ENCODE data around the gene FGF11. TPM values are rescaled to one million over a fixed set of nuclear protein-coding genes. Genes with fewer than 3 reads are reported as not detected.
A peak's percentile ranks its signal among the peaks of the same experiment; 100 is the strongest.

The FGF11 gene
- total RNA-seq, 6 experiments from 2014 or later, result 0.10 to 0.31 (median 0.24) TPM; not detected in 3

DNA sequence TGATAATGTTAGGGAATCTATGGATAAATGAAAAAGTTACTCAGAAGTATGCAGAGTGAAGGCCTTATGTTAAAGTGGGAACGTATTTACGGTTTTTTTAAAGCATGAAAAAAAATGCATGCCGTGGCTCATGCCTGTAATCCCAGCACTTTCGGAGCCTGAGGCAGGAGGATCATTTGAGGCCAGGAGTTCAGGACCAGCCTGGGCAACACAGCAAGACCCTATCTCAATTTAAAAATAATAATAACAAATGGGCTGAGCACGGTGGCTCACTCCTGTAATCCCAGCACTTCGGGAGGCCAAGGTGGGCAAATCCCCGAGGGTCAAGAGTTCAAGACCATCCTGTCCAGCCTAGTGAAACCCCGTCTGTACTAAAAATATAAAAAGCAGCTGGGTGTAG lies 50.8 kb downstream of the FGF11 start:
- Mint-ChIP-seq H3K4me3 (no peak overlapping the region), H3K27me3 (ENCODE audit: insufficient read depth) (peaks cover 4% of the 10 kb centered on the region), H3K9me3 (no peaks in the 10 kb centered on the region), H3K36me3 (ENCODE audit: low read depth) (peaks cover 21% of the 10 kb centered on the region), H3K27ac (no peak overlapping the region), H3K4me1 (ENCODE audit: low read depth) (peaks cover 72% of the 10 kb centered on the region)
- TF ChIP-seq CTCF (IDR thresholded peaks at IDR 0.05), result no peak
- DNase-seq, result no peak

DNA sequence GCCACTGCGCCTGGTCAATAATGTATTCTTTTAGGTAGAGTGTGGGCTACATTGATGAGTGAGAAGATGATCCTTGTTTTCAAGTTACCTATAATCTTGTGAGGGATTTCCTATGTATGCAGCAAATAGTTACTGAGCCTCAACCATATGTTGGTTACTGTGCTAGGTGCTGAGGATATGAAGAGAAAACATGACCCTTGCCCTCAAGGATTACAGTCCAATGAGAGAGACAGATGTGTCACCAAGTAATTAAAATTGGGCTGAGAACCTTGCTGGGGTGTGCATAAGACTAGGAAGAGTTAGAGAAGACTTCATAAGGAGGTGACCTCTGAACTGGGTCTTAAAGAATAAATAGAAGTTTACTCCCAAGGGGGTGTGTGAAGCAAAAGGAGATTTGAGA lies 52.3 kb downstream of the FGF11 start:
- no peak for TF ChIP-seq CTCF (IDR thresholded peaks at IDR 0.05)
- Mint-ChIP-seq H3K4me3 (no peak overlapping the region), H3K4me1 (ENCODE audit: low read depth) (peaks cover 61% of the 10 kb centered on the region), H3K27me3 (ENCODE audit: insufficient read depth) (peaks cover 3% of the 10 kb centered on the region), H3K27ac (peak overlapping the region; percentile 1; the same call in 1 of the 2 replicates), H3K36me3 (ENCODE audit: low read depth) (peaks cover 17% of the 10 kb centered on the region), H3K9me3 (no peaks in the 10 kb centered on the region)
- no peak for DNase-seq

- peaks cover 3% of the 10 kb centered on the region; the same call in 1 of the 2 replicates for H3K27me3 Mint-ChIP-seq (ENCODE audit: insufficient read depth)
- H3K9me3 Mint-ChIP-seq, result no peaks in the 10 kb centered on the region
- no peak for DNase-seq
- TF ChIP-seq CTCF (IDR thresholded peaks at IDR 0.05), result no peak
- H3K27ac Mint-ChIP-seq, result no peak overlapping the region
- H3K4me1 Mint-ChIP-seq (ENCODE audit: low read depth), result peaks cover 42% of the 10 kb centered on the region
- H3K4me3 Mint-ChIP-seq, result no peak overlapping the region
- peaks cover 19% of the 10 kb centered on the region for H3K36me3 Mint-ChIP-seq (ENCODE audit: low read depth)
These were observed 54.6 kb downstream of the FGF11 start for GRCh38 chr17:7493941-7494340.

Other genes starting within 250 kb of the FGF11 start
- 10 to 100 TPM; 27.8 to 34.3 (median 28.1) TPM for gene DLG4, start 219.7 kb upstream of the FGF11 start, total RNA-seq (2021; fragmentation: NEBNext Ultra II Directional; extraction: Animal tissue kit (Norgen Biotek cat#: 25700))
- gene ACADVL, start 219.6 kb upstream of the FGF11 start, total RNA-seq (2021; fragmentation: NEBNext Ultra II Directional; extraction: Animal tissue kit (Norgen Biotek cat#: 25700)), result 100 to 1,000 TPM; 378 to 463 (median 405) TPM
- 10 to 100 TPM; 24.9 to 29.1 (median 27.0) TPM for gene DVL2, start 205.0 kb upstream of the FGF11 start, total RNA-seq (2021; fragmentation: NEBNext Ultra II Directional; extraction: Animal tissue kit (Norgen Biotek cat#: 25700))
- gene PHF23, start 200.1 kb upstream of the FGF11 start, total RNA-seq (2021; fragmentation: NEBNext Ultra II Directional; extraction: Animal tissue kit (Norgen Biotek cat#: 25700)), result 10 to 100 TPM; 57.0 to 75.0 (median 68.2) TPM
- 100 to 1,000 TPM; 399 to 470 (median 426) TPM for gene GABARAP, start 197.1 kb upstream of the FGF11 start, total RNA-seq (2021; fragmentation: NEBNext Ultra II Directional; extraction: Animal tissue kit (Norgen Biotek cat#: 25700))
- 100 to 1,000 TPM; 127 to 168 (median 146) TPM for gene CTDNEP1, start 187.8 kb upstream of the FGF11 start, total RNA-seq (2021; fragmentation: NEBNext Ultra II Directional; extraction: Animal tissue kit (Norgen Biotek cat#: 25700))
- gene ELP5, start 187.3 kb upstream of the FGF11 start, total RNA-seq (2021; fragmentation: NEBNext Ultra II Directional; extraction: Animal tissue kit (Norgen Biotek cat#: 25700)), result 10 to 100 TPM; 28.7 to 36.1 (median 34.0) TPM
- 1 to 10 TPM in 4 of 6 experiments, under 1 TPM in 2; 0.43 to 3.0 (median 1.7) TPM for gene CLDN7, start 177.0 kb upstream of the FGF11 start, total RNA-seq (2021; fragmentation: NEBNext Ultra II Directional; extraction: Animal tissue kit (Norgen Biotek cat#: 25700))
- under 1 TPM in 5 of 6 experiments, not detected in 1; 0.07 to 0.09 (median 0.09) TPM for gene SLC2A4, start 157.8 kb upstream of the FGF11 start, total RNA-seq (2021; fragmentation: NEBNext Ultra II Directional; extraction: Animal tissue kit (Norgen Biotek cat#: 25700))
- gene YBX2, start 144.9 kb upstream of the FGF11 start, total RNA-seq (2021; fragmentation: NEBNext Ultra II Directional; extraction: Animal tissue kit (Norgen Biotek cat#: 25700)), result not detected
- gene EIF5A, start 131.9 kb upstream of the FGF11 start, total RNA-seq (2021; fragmentation: NEBNext Ultra II Directional; extraction: Animal tissue kit (Norgen Biotek cat#: 25700)), result 1,000 to 10,000 TPM; 1,011 to 1,116 (median 1,072) TPM
- gene GPS2, start 124.2 kb upstream of the FGF11 start, total RNA-seq (2021; fragmentation: NEBNext Ultra II Directional; extraction: Animal tissue kit (Norgen Biotek cat#: 25700)), result 10 to 100 TPM; 34.7 to 45.2 (median 40.7) TPM
- 10 to 100 TPM; 18.7 to 24.6 (median 20.4) TPM for gene NEURL4, start 110.2 kb upstream of the FGF11 start, total RNA-seq (2021; fragmentation: NEBNext Ultra II Directional; extraction: Animal tissue kit (Norgen Biotek cat#: 25700))
- 1 to 10 TPM; 3.2 to 6.4 (median 4.9) TPM for gene ACAP1, start 103.0 kb upstream of the FGF11 start, total RNA-seq (2021; fragmentation: NEBNext Ultra II Directional; extraction: Animal tissue kit (Norgen Biotek cat#: 25700))
- 10 to 100 TPM; 11.2 to 14.5 (median 12.6) TPM for gene KCTD11, start 87.3 kb upstream of the FGF11 start, total RNA-seq (2021; fragmentation: NEBNext Ultra II Directional; extraction: Animal tissue kit (Norgen Biotek cat#: 25700))
- not detected for gene TMEM95, start 84.4 kb upstream of the FGF11 start, total RNA-seq (2021; fragmentation: NEBNext Ultra II Directional; extraction: Animal tissue kit (Norgen Biotek cat#: 25700))
- gene TNK1, start 58.4 kb upstream of the FGF11 start, total RNA-seq (2021; fragmentation: NEBNext Ultra II Directional; extraction: Animal tissue kit (Norgen Biotek cat#: 25700)), result under 1 TPM; 0.20 to 0.41 (median 0.26) TPM
- 100 to 1,000 TPM in 1 of 6 experiments, 10 to 100 TPM in 5; 85.6 to 114 (median 98.5) TPM for gene PLSCR3, start 45.0 kb upstream of the FGF11 start, total RNA-seq (2021; fragmentation: NEBNext Ultra II Directional; extraction: Animal tissue kit (Norgen Biotek cat#: 25700))
- 10 to 100 TPM; 52.2 to 79.1 (median 72.3) TPM for gene TMEM256, start 35.4 kb upstream of the FGF11 start, total RNA-seq (2021; fragmentation: NEBNext Ultra II Directional; extraction: Animal tissue kit (Norgen Biotek cat#: 25700))
- 10 to 100 TPM; 41.3 to 57.3 (median 46.2) TPM for gene NLGN2, start 31.7 kb upstream of the FGF11 start, total RNA-seq (2021; fragmentation: NEBNext Ultra II Directional; extraction: Animal tissue kit (Norgen Biotek cat#: 25700))
- gene SPEM1, start 19.2 kb upstream of the FGF11 start, total RNA-seq (2021; fragmentation: NEBNext Ultra II Directional; extraction: Animal tissue kit (Norgen Biotek cat#: 25700)), result not detected
- not detected for gene SPEM2, start 13.9 kb upstream of the FGF11 start, total RNA-seq (2021; fragmentation: NEBNext Ultra II Directional; extraction: Animal tissue kit (Norgen Biotek cat#: 25700))
- not detected for gene SPEM3, start 10.7 kb upstream of the FGF11 start, total RNA-seq (2021; fragmentation: NEBNext Ultra II Directional; extraction: Animal tissue kit (Norgen Biotek cat#: 25700))
- gene TMEM102, start 4.1 kb upstream of the FGF11 start, total RNA-seq (2021; fragmentation: NEBNext Ultra II Directional; extraction: Animal tissue kit (Norgen Biotek cat#: 25700)), result 1 to 10 TPM; 2.2 to 2.9 (median 2.8) TPM
- 1 to 10 TPM; 2.0 to 2.8 (median 2.4) TPM for gene CHRNB1, start 5.5 kb downstream of the FGF11 start, total RNA-seq (2021; fragmentation: NEBNext Ultra II Directional; extraction: Animal tissue kit (Norgen Biotek cat#: 25700))
- 10 to 100 TPM; 62.7 to 75.9 (median 68.6) TPM for gene ZBTB4, start 40.1 kb downstream of the FGF11 start, total RNA-seq (2021; fragmentation: NEBNext Ultra II Directional; extraction: Animal tissue kit (Norgen Biotek cat#: 25700))
- not detected for gene SLC35G6, start 41.9 kb downstream of the FGF11 start, total RNA-seq (2021; fragmentation: NEBNext Ultra II Directional; extraction: Animal tissue kit (Norgen Biotek cat#: 25700))
- gene POLR2A, start 44.9 kb downstream of the FGF11 start, total RNA-seq (2021; fragmentation: NEBNext Ultra II Directional; extraction: Animal tissue kit (Norgen Biotek cat#: 25700)), result 100 to 1,000 TPM; 111 to 127 (median 118) TPM
- 10 to 100 TPM; 22.0 to 28.3 (median 25.4) TPM for gene TNFSF12, start 109.5 kb downstream of the FGF11 start, total RNA-seq (2021; fragmentation: NEBNext Ultra II Directional; extraction: Animal tissue kit (Norgen Biotek cat#: 25700))
- 1 to 10 TPM; 1.2 to 2.8 (median 1.5) TPM for gene TNFSF13, start 119.2 kb downstream of the FGF11 start, total RNA-seq (2021; fragmentation: NEBNext Ultra II Directional; extraction: Animal tissue kit (Norgen Biotek cat#: 25700))
- 10 to 100 TPM; 53.9 to 70.3 (median 60.3) TPM for gene SENP3, start 122.4 kb downstream of the FGF11 start, total RNA-seq (2021; fragmentation: NEBNext Ultra II Directional; extraction: Animal tissue kit (Norgen Biotek cat#: 25700))
- gene CD68, start 140.1 kb downstream of the FGF11 start, total RNA-seq (2021; fragmentation: NEBNext Ultra II Directional; extraction: Animal tissue kit (Norgen Biotek cat#: 25700)), result 10 to 100 TPM; 46.6 to 71.7 (median 68.5) TPM
- 10 to 100 TPM; 59.2 to 91.2 (median 68.6) TPM for gene MPDU1, start 144.3 kb downstream of the FGF11 start, total RNA-seq (2021; fragmentation: NEBNext Ultra II Directional; extraction: Animal tissue kit (Norgen Biotek cat#: 25700))
- 1 to 10 TPM in 1 of 6 experiments, under 1 TPM in 5; 0.62 to 1.0 (median 0.81) TPM for gene SOX15, start 150.6 kb downstream of the FGF11 start, total RNA-seq (2021; fragmentation: NEBNext Ultra II Directional; extraction: Animal tissue kit (Norgen Biotek cat#: 25700))
- 10 to 100 TPM; 49.3 to 62.3 (median 51.5) TPM for gene FXR2, start 175.4 kb downstream of the FGF11 start, total RNA-seq (2021; fragmentation: NEBNext Ultra II Directional; extraction: Animal tissue kit (Norgen Biotek cat#: 25700))
- 10 to 100 TPM; 39.2 to 55.0 (median 43.5) TPM for gene SAT2, start 188.3 kb downstream of the FGF11 start, total RNA-seq (2021; fragmentation: NEBNext Ultra II Directional; extraction: Animal tissue kit (Norgen Biotek cat#: 25700))
- 1 to 10 TPM in 1 of 6 experiments, under 1 TPM in 5; 0.36 to 1.2 (median 0.79) TPM for gene SHBG, start 190.6 kb downstream of the FGF11 start, total RNA-seq (2021; fragmentation: NEBNext Ultra II Directional; extraction: Animal tissue kit (Norgen Biotek cat#: 25700))
- not detected for gene ATP1B2, start 211.4 kb downstream of the FGF11 start, total RNA-seq (2021; fragmentation: NEBNext Ultra II Directional; extraction: Animal tissue kit (Norgen Biotek cat#: 25700))
- gene TP53, start 248.0 kb downstream of the FGF11 start, total RNA-seq (2021; fragmentation: NEBNext Ultra II Directional; extraction: Animal tissue kit (Norgen Biotek cat#: 25700)), result 10 to 100 TPM; 68.1 to 84.3 (median 75.4) TPM
- gene WRAP53, start 249.0 kb downstream of the FGF11 start, total RNA-seq (2021; fragmentation: NEBNext Ultra II Directional; extraction: Animal tissue kit (Norgen Biotek cat#: 25700)), result 10 to 100 TPM in 5 of 6 experiments, 1 to 10 TPM in 1; 8.6 to 18.2 (median 15.2) TPM

All from HFFc6 (cell line).